Placental epithelial cell (primary cell): ENCODE results near the gene HSPB3. TPM values are rescaled to one million over a fixed set of nuclear protein-coding genes. Genes with fewer than 3 reads are reported as not detected.

Experiments
- total RNA-seq: library from RNA; depleted of rRNA; stranded (reverse); fragments of >200 nt; gene quantifications from 2 replicates; pipeline ENCODE4 v1.2.3, GENCODE V29; 2012

HSPB3 gene, protein sequence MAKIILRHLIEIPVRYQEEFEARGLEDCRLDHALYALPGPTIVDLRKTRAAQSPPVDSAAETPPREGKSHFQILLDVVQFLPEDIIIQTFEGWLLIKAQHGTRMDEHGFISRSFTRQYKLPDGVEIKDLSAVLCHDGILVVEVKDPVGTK
- not detected in 2 replicates for total RNA-seq

DNA sequence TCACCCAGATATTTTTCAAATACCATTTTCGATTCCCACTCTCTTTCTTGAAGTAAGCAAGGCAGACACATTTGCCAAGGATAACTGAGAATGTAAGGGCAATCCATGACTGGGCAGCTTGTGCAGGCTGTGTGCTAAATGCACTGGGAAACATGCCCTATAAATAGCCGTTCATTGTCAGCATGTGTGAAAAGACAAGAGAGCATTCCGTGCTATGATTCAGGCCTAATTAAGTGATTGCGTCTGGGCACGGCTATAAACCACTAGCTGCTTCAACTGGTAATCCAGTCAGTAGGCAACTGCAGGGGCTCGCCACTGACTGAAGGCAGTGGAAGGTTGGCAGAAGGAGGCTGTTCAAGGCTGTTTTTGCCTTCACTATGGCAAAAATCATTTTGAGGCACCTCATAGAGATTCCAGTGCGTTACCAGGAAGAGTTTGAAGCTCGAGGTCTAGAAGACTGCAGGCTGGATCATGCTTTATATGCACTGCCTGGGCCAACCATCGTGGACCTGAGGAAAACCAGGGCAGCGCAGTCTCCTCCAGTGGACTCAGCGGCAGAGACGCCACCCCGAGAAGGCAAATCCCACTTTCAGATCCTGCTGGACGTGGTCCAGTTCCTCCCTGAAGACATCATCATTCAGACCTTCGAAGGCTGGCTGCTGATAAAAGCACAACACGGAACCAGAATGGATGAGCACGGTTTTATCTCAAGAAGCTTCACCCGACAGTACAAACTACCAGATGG is at the start of gene HSPB3:
TSS of gene HSPB3 (plus strand) at position 287 of the 745 bp plus-strand sequence. CDS start at position 378, 91 bp downstream.

Other genes starting within 250 kb of the HSPB3 start
- 29.4 and 41.9 TPM in 2 replicates for gene ARL15, start 145.1 kb upstream of the HSPB3 start, total RNA-seq
- 15.7 and 21.6 TPM in 2 replicates for gene SNX18, start 62.1 kb downstream of the HSPB3 start, total RNA-seq